Neural progenitor cell (in vitro differentiated cells): ENCODE results near the gene VMO1.

Source experiments
- EZH2 ChIP-seq: fragments of 200-600 bp; sonication (generic); IDR thresholded peaks from 2 replicates; pipeline ENCODE4 v1.6.1; 2017; ENCODE audit warnings: antibody characterized with exemption, mild to moderate bottlenecking, moderate library complexity
- EZH2phosphoT487 ChIP-seq: fragments of 200-600 bp; sonication (generic); IDR thresholded peaks from 2 replicates; pipeline ENCODE4 v1.6.1; 2017; ENCODE audit warnings: antibody characterized with exemption
- TF ChIP-seq, protein P1 (sequence below): fragments of 200-600 bp; sonication (generic); IDR thresholded peaks from 2 replicates; pipeline ENCODE4 v1.5.1; 2017; ENCODE audit warnings: antibody characterized with exemption, mild to moderate bottlenecking

- TF ChIP-seq, protein P1, sequence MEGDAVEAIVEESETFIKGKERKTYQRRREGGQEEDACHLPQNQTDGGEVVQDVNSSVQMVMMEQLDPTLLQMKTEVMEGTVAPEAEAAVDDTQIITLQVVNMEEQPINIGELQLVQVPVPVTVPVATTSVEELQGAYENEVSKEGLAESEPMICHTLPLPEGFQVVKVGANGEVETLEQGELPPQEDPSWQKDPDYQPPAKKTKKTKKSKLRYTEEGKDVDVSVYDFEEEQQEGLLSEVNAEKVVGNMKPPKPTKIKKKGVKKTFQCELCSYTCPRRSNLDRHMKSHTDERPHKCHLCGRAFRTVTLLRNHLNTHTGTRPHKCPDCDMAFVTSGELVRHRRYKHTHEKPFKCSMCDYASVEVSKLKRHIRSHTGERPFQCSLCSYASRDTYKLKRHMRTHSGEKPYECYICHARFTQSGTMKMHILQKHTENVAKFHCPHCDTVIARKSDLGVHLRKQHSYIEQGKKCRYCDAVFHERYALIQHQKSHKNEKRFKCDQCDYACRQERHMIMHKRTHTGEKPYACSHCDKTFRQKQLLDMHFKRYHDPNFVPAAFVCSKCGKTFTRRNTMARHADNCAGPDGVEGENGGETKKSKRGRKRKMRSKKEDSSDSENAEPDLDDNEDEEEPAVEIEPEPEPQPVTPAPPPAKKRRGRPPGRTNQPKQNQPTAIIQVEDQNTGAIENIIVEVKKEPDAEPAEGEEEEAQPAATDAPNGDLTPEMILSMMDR, result no peak
- TF ChIP-seq EZH2 (no peak), EZH2phosphoT487 (no peak)
These were observed 352 bp upstream of the VMO1 start for GRCh38 chr17:4786516-4786915.
